H1 (cell line): ENCODE data around the gene VCP. TPM values are rescaled to one million over a fixed set of nuclear protein-coding genes. Genes with fewer than 3 reads are reported as not detected.
A peak's percentile ranks its signal among the peaks of the same experiment; 100 is the strongest.

Experiments
- ASH2L ChIP-seq: fragments of 200-600, 300-600 bp; sonication (generic); IDR thresholded peaks from one replicate; pipeline ENCODE4 v1.7.1; 2017; ENCODE audit warnings: low read length
- BCL11A ChIP-seq, 2 experiments: IDR thresholded peaks; one replicate each; pipeline ENCODE4 v1.6.1; 2011; ENCODE audit warnings: low read depth in 2 of 2, low read length in 2 of 2, mild to moderate bottlenecking in 2 of 2
- BRCA1 ChIP-seq: IDR thresholded peaks from 2 replicates; pipeline ENCODE4 v1.6.1; 2012; ENCODE audit warnings: low read depth, low read length, improper control_type of control experiment
- CEBPB ChIP-seq: IDR thresholded peaks from 2 replicates; pipeline ENCODE4 v1.6.1; 2012; ENCODE audit warnings: low read depth, low read length
- EGR1 ChIP-seq: IDR thresholded peaks from 2 replicates; pipeline ENCODE4 v1.6.1; 2011; ENCODE audit warnings: low read depth, low read length, borderline replicate concordance
- EP300 ChIP-seq, 2 experiments: IDR thresholded peaks; 1 replicate in 1 of 2; 2 replicates in 1 of 2; pipeline ENCODE4 v1.6.1; 2011 to 2012; ENCODE audit warnings: low read depth in 2 of 2, low read length in 2 of 2, mild to moderate bottlenecking in 2 of 2, borderline replicate concordance in 1 of 2, inconsistent platforms in 1 of 2, moderate library complexity in 1 of 2
- FOSL1 ChIP-seq: IDR thresholded peaks from 2 replicates; pipeline ENCODE4 v1.6.1; 2011; ENCODE audit warnings: mild to moderate bottlenecking, low read depth, low read length, moderate library complexity; ENCODE audit not compliant: insufficient read depth
- HDAC2 ChIP-seq, 2 experiments: fragments of 300-600 bp in 1 of 2; sonication (generic) in 1 of 2; IDR thresholded peaks; 2 replicates each; pipeline ENCODE4 v1.6.1; 2011 to 2012; ENCODE audit warnings: low read depth in 2 of 2, low read length in 2 of 2, mild to moderate bottlenecking in 2 of 2, moderate library complexity in 2 of 2, borderline replicate concordance in 1 of 2, inconsistent platforms in 1 of 2
- JUND ChIP-seq: IDR thresholded peaks from 2 replicates; pipeline ENCODE4 v1.6.1; 2011; ENCODE audit warnings: mild to moderate bottlenecking, improper control_type of control experiment, low read length
- KDM5A ChIP-seq: fragments of 200-600 bp; IDR thresholded peaks from 2 replicates; pipeline ENCODE4 v1.7.1; 2012; ENCODE audit warnings: mild to moderate bottlenecking, low read length, inconsistent platforms, mixed read lengths
- NANOG ChIP-seq: IDR thresholded peaks from 2 replicates; pipeline ENCODE4 v1.6.1; 2011; ENCODE audit warnings: low read length, low read depth, mild to moderate bottlenecking, inconsistent platforms; ENCODE audit not compliant: insufficient read depth, poor library complexity, severe bottlenecking
- POLR2AphosphoS5 ChIP-seq: IDR thresholded peaks from 2 replicates; pipeline ENCODE4 v1.6.1; 2011; ENCODE audit warnings: low read depth, low read length
- POU5F1 ChIP-seq: IDR thresholded peaks from 2 replicates; pipeline ENCODE4 v1.6.1; 2011; ENCODE audit warnings: low read depth, mild to moderate bottlenecking, low read length, moderate library complexity
- RAD21 ChIP-seq, 2 experiments: IDR thresholded peaks in 1 of 2; conservative IDR thresholded peaks in 1 of 2; 2 replicates each; pipeline ENCODE4 v1.6.1; 2011; ENCODE audit warnings: low read depth in 2 of 2, low read length in 2 of 2, improper control_type of control experiment in 1 of 2, inconsistent platforms in 1 of 2, mild to moderate bottlenecking in 1 of 2, moderate library complexity in 1 of 2
- RFX5 ChIP-seq: IDR thresholded peaks from 2 replicates; pipeline ENCODE4 v1.6.1; 2011; ENCODE audit warnings: low read depth, low read length, improper control_type of control experiment, borderline replicate concordance
- RXRA ChIP-seq: IDR thresholded peaks from 2 replicates; pipeline ENCODE4 v1.6.1; 2011; ENCODE audit warnings: low read depth, mild to moderate bottlenecking, low read length, moderate library complexity; ENCODE audit not compliant: insufficient read depth
- SP1 ChIP-seq: IDR thresholded peaks from 2 replicates; pipeline ENCODE4 v1.6.1; 2011; ENCODE audit warnings: low read depth, low read length
- SRF ChIP-seq: IDR thresholded peaks from 2 replicates; pipeline ENCODE4 v1.6.1; 2011; ENCODE audit warnings: mild to moderate bottlenecking, low read depth, low read length, moderate library complexity
- TAF1 ChIP-seq: IDR thresholded peaks from 2 replicates; pipeline ENCODE4 v1.6.1; 2011; ENCODE audit warnings: mild to moderate bottlenecking, low read depth, low read length
- TBP ChIP-seq: IDR thresholded peaks from 2 replicates; pipeline ENCODE4 v1.6.1; 2011; ENCODE audit warnings: low read depth, low read length, improper control_type of control experiment
- YY1 ChIP-seq: IDR thresholded peaks from 2 replicates; pipeline ENCODE4 v1.6.1; 2011; ENCODE audit warnings: low read depth, mild to moderate bottlenecking, low read length
- polyA plus RNA-seq, 7 experiments: library from polyadenylated mRNA; depleted of rRNA in 3 of 7; stranded (reverse) in 5 of 7; unstranded in 2 of 7; fragments of >200 nt in 5 of 7; fragments of 200-250 nt in 2 of 7; gene quantifications; 1 replicate in 5 of 7; 2 replicates in 1 of 7; 4 replicates in 1 of 7; pipeline versions ENCODE4 v1.2.1 to v1.2.3, GENCODE V29; 2011 to 2013; ENCODE audit warnings: missing spikeins in 2 of 7, mixed read lengths in 2 of 7
- total RNA-seq: library from RNA; stranded (reverse); fragmentation: NEBNext Ultra II Directional; extraction: Animal tissue kit (Norgen Biotek cat#: 25700); gene quantifications from 2 replicates; pipeline ENCODE4 v1.2.1, GENCODE V29; 2021
- TF ChIP-seq, protein P1 (sequence below), 3 experiments: IDR thresholded peaks; 1 replicate in 2 of 3; 2 replicates in 1 of 3; pipeline versions ENCODE4 v1.5.1 to v1.6.1; 2011; ENCODE audit warnings: low read length in 3 of 3, mild to moderate bottlenecking in 3 of 3, inconsistent platforms in 2 of 3, low read depth in 1 of 3, moderate library complexity in 1 of 3; ENCODE audit not compliant: insufficient read depth in 1 of 3; ENCODE audit errors: control extremely low read depth in 1 of 3

The VCP gene
- total and polyA plus RNA-seq, 2 of the 8 experiments (the other 6 are each of a cell fraction or from before 2014, with no cell fraction given), result 173 to 375 TPM

DNA sequence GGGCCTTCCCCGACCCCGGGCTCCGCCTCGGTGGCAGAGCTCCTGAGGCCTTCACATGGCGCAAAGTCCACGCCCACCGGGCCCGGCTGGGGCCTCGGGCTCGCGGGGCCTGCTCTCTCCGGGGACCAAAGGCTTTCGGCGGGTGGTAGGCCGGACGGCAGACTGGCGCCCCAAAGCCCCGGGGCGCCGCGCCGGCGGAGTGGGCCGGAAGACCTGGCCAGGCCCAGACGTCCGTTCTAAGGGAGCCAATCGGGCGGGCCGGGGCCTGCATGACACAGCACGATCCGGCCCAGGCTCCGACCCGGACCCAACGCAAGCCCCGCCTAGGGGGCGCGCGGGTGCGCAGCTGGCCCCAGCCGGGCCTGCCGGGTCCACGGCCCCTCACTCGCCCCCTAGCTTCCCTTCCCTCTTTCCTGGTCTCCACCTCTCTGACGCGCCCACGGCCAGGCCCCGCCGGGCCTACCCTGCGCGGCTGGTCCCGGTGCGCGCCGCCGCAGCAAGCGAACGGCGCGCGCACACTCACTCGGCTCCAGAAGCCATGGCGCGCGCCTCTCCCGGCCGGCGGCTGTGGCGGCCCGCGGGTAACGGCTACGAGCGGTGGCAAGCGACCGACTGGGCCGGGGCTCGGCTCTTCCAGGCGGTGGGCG is 488 bp downstream of the VCP start (continued):
- TF ChIP-seq RAD21 (IDR thresholded peaks at IDR 0.05 in 1 of 2, conservative IDR thresholded peaks at IDR 0.05 in 1 of 2; ENCODE audit: low read depth in 2 of 2, low read length in 2 of 2), result peak in 1 of 2 experiments; percentile 8; a peak in 1 of 4 replicates
- 0 out of 2 replicates have a peak, but pooled peaks have one; percentile 4 for TF ChIP-seq EGR1
- no peak for TF ChIP-seq BRCA1
- no peak for TF ChIP-seq CEBPB
- TF ChIP-seq SP1, result peak; percentile 78; the same call in 1 of the 2 replicates
- TF ChIP-seq EP300 (IDR thresholded peaks at IDR 0.05; ENCODE audit: borderline replicate concordance in 1 of 2, low read depth in 2 of 2, low read length in 2 of 2), result no peak
- TF ChIP-seq JUND, result no peak
- no peak for TF ChIP-seq SRF
- TF ChIP-seq TAF1, result peak; percentile 36; the same call in 1 of the 2 replicates
- TF ChIP-seq FOSL1, result no peak
- peak; percentile 75; the same call in 1 of the 2 replicates for TF ChIP-seq YY1
- no peak for TF ChIP-seq NANOG
- TF ChIP-seq RXRA, result no peak
- TF ChIP-seq BCL11A (IDR thresholded peaks at IDR 0.05; ENCODE audit: low read depth in 2 of 2, low read length in 2 of 2), result no peak
- TF ChIP-seq POLR2AphosphoS5, result peak; percentile 50
- TF ChIP-seq POU5F1, result no peak
- no peak for TF ChIP-seq ASH2L
- TF ChIP-seq HDAC2 (IDR thresholded peaks at IDR 0.05; ENCODE audit: borderline replicate concordance in 1 of 2, low read depth in 2 of 2, low read length in 2 of 2), result peak; percentile 37 to 57; a peak in 1 of 4 replicates
- TF ChIP-seq, protein P1, sequence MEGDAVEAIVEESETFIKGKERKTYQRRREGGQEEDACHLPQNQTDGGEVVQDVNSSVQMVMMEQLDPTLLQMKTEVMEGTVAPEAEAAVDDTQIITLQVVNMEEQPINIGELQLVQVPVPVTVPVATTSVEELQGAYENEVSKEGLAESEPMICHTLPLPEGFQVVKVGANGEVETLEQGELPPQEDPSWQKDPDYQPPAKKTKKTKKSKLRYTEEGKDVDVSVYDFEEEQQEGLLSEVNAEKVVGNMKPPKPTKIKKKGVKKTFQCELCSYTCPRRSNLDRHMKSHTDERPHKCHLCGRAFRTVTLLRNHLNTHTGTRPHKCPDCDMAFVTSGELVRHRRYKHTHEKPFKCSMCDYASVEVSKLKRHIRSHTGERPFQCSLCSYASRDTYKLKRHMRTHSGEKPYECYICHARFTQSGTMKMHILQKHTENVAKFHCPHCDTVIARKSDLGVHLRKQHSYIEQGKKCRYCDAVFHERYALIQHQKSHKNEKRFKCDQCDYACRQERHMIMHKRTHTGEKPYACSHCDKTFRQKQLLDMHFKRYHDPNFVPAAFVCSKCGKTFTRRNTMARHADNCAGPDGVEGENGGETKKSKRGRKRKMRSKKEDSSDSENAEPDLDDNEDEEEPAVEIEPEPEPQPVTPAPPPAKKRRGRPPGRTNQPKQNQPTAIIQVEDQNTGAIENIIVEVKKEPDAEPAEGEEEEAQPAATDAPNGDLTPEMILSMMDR (IDR thresholded peaks at IDR 0.05; ENCODE audit: control extremely low read depth in 1 of 3, insufficient read depth in 1 of 3, low read depth in 1 of 3, low read length in 3 of 3), result peak; percentile 26 to 48 (median 45); a peak in 3 of 4 replicates
- TF ChIP-seq RFX5, result no peak
- no peak for TF ChIP-seq KDM5A
- TF ChIP-seq TBP, result no peak
